ENCODE results near the gene MTHFD1. TPM values are rescaled to one million over a fixed set of nuclear protein-coding genes. Genes with fewer than 3 reads are reported as not detected.
"Not testable (repeated sequence)": the region's sequence is repeated elsewhere in the genome, so short reads cannot be mapped to it uniquely, and the experiment has no call there.

Gene MTHFD1
- polyA plus RNA-seq, 2 donors: 34.0 to 34.9 TPM

- 3% methylated on average over 28 of the region's 28 CpGs for WGBS, 2 donors
- Histone ChIP-seq H3K27me3 (ENCODE audit: control insufficient read depth in 1 of 2, insufficient read depth in 2 of 2, low read length in 2 of 2) (no peaks in the 10 kb centered on the region), H3K27ac (ENCODE audit: low read depth in 2 of 2, low read length in 1 of 2) (peak overlapping the region; percentile 89 to 91), H3K4me3 (ENCODE audit: low read depth in 1 of 2, low read length in 2 of 2) (peak overlapping the region; percentile 70 to 75), H3K9me3 (ENCODE audit: control insufficient read depth in 2 of 2, insufficient read depth in 1 of 2, low read depth in 1 of 2, low read length in 1 of 2) (no peaks in the 10 kb centered on the region), H3K4me1 (ENCODE audit: control insufficient read depth in 2 of 2, insufficient read depth in 2 of 2, low read length in 1 of 2) (peaks cover 0 to 2% of the 10 kb centered on the region in 2 donors), H3K36me3 (ENCODE audit: control insufficient read depth in 2 of 2, insufficient read depth in 2 of 2, low read length in 1 of 2) (no peaks in the 10 kb centered on the region)
These were observed 846 bp upstream of the MTHFD1 start for GRCh38 chr14:64387232-64387781.

GRCh38 chr14:64388533-64389285 is 556 bp downstream of the MTHFD1 start:
- H3K36me3 ChIP-seq (ENCODE audit: control insufficient read depth in 2 of 2, insufficient read depth in 2 of 2, low read length in 1 of 2): peaks cover 0 to 2% of the 10 kb centered on the region in 2 donors
- H3K27ac ChIP-seq (ENCODE audit: low read depth in 2 of 2, low read length in 1 of 2): peak overlapping the region; percentile 89 to 91
- no peaks in the 10 kb centered on the region for H3K27me3 ChIP-seq (ENCODE audit: control insufficient read depth in 1 of 2, insufficient read depth in 2 of 2, low read length in 2 of 2)
- 1% methylated on average over 18 of the region's 18 CpGs for WGBS, 2 donors
- peaks cover 0 to 2% of the 10 kb centered on the region in 2 donors for H3K4me1 ChIP-seq (ENCODE audit: control insufficient read depth in 2 of 2, insufficient read depth in 2 of 2, low read length in 1 of 2)
- H3K4me3 ChIP-seq (ENCODE audit: low read depth in 1 of 2, low read length in 2 of 2): peak overlapping the region; percentile 70 to 75
- H3K9me3 ChIP-seq (ENCODE audit: control insufficient read depth in 2 of 2, insufficient read depth in 1 of 2, low read depth in 1 of 2, low read length in 1 of 2): no peaks in the 10 kb centered on the region

GRCh38 chr14:64391113-64391725 is 3.1 kb downstream of the MTHFD1 start:
- peaks cover 0 to 2% of the 10 kb centered on the region in 2 donors for H3K36me3 ChIP-seq (ENCODE audit: control insufficient read depth in 2 of 2, insufficient read depth in 2 of 2, low read length in 1 of 2)
- no peak overlapping the region for H3K27ac ChIP-seq (ENCODE audit: low read depth in 2 of 2, low read length in 1 of 2)
- H3K27me3 ChIP-seq (ENCODE audit: control insufficient read depth in 1 of 2, insufficient read depth in 2 of 2, low read length in 2 of 2): no peaks in the 10 kb centered on the region
- H3K9me3 ChIP-seq (ENCODE audit: control insufficient read depth in 2 of 2, insufficient read depth in 1 of 2, low read depth in 1 of 2, low read length in 1 of 2): no peaks in the 10 kb centered on the region
- 90 to 91% methylated on average over 12 of the region's 12 CpGs for WGBS, 2 donors
- H3K4me3 ChIP-seq (ENCODE audit: low read depth in 1 of 2, low read length in 2 of 2): no peak overlapping the region
- H3K4me1 ChIP-seq (ENCODE audit: control insufficient read depth in 2 of 2, insufficient read depth in 2 of 2, low read length in 1 of 2): peaks cover 0 to 2% of the 10 kb centered on the region in 2 donors

GRCh38 chr14:64391986-64392385 is 3.8 kb downstream of the MTHFD1 start:
- Histone ChIP-seq H3K27ac (ENCODE audit: low read depth in 2 of 2, low read length in 1 of 2) (no peak overlapping the region), H3K9me3 (ENCODE audit: control insufficient read depth in 2 of 2, insufficient read depth in 1 of 2, low read depth in 1 of 2, low read length in 1 of 2) (no peaks in the 10 kb centered on the region), H3K36me3 (ENCODE audit: control insufficient read depth in 2 of 2, insufficient read depth in 2 of 2, low read length in 1 of 2) (peaks cover 0 to 2% of the 10 kb centered on the region in 2 donors), H3K4me3 (ENCODE audit: low read depth in 1 of 2, low read length in 2 of 2) (no peak overlapping the region), H3K4me1 (ENCODE audit: control insufficient read depth in 2 of 2, insufficient read depth in 2 of 2, low read length in 1 of 2) (peaks cover 0 to 2% of the 10 kb centered on the region in 2 donors), H3K27me3 (ENCODE audit: control insufficient read depth in 1 of 2, insufficient read depth in 2 of 2, low read length in 2 of 2) (no peaks in the 10 kb centered on the region)
- WGBS, 2 donors: 85 to 95% methylated on average over 2 of the region's 2 CpGs

- H3K27me3 ChIP-seq (ENCODE audit: control insufficient read depth in 1 of 2, insufficient read depth in 2 of 2, low read length in 2 of 2); H3K27ac ChIP-seq (ENCODE audit: low read depth in 2 of 2, low read length in 1 of 2); H3K4me3 ChIP-seq (ENCODE audit: low read depth in 1 of 2, low read length in 2 of 2); H3K9me3 ChIP-seq (ENCODE audit: control insufficient read depth in 2 of 2, insufficient read depth in 1 of 2, low read depth in 1 of 2, low read length in 1 of 2); H3K36me3 ChIP-seq (ENCODE audit: control insufficient read depth in 2 of 2, insufficient read depth in 2 of 2, low read length in 1 of 2); H3K4me1 ChIP-seq (ENCODE audit: control insufficient read depth in 2 of 2, insufficient read depth in 2 of 2, low read length in 1 of 2): not testable (repeated sequence)
- 96 to 98% methylated on average over 3 of the region's 3 CpGs for WGBS, 2 donors
These were observed 5.1 kb downstream of the MTHFD1 start for GRCh38 chr14:64393189-64393726.

- no peak overlapping the region for H3K4me3 ChIP-seq (ENCODE audit: low read depth in 1 of 2, low read length in 2 of 2)
- 69 to 93% methylated on average over 2 of the region's 2 CpGs for WGBS, 2 donors
- peaks cover 0 to 2% of the 10 kb centered on the region in 2 donors for H3K36me3 ChIP-seq (ENCODE audit: control insufficient read depth in 2 of 2, insufficient read depth in 2 of 2, low read length in 1 of 2)
- no peaks in the 10 kb centered on the region for H3K27me3 ChIP-seq (ENCODE audit: control insufficient read depth in 1 of 2, insufficient read depth in 2 of 2, low read length in 2 of 2)
- peaks cover 0 to 2% of the 10 kb centered on the region in 2 donors for H3K4me1 ChIP-seq (ENCODE audit: control insufficient read depth in 2 of 2, insufficient read depth in 2 of 2, low read length in 1 of 2)
- no peaks in the 10 kb centered on the region for H3K9me3 ChIP-seq (ENCODE audit: control insufficient read depth in 2 of 2, insufficient read depth in 1 of 2, low read depth in 1 of 2, low read length in 1 of 2)
- H3K27ac ChIP-seq (ENCODE audit: low read depth in 2 of 2, low read length in 1 of 2): no peak overlapping the region
These were observed 6.3 kb downstream of the MTHFD1 start for GRCh38 chr14:64394423-64394822.

GRCh38 chr14:64394977-64395633 is 7.0 kb downstream of the MTHFD1 start:
- peaks cover 0 to 2% of the 10 kb centered on the region in 2 donors for H3K4me1 ChIP-seq (ENCODE audit: control insufficient read depth in 2 of 2, insufficient read depth in 2 of 2, low read length in 1 of 2)
- H3K36me3 ChIP-seq (ENCODE audit: control insufficient read depth in 2 of 2, insufficient read depth in 2 of 2, low read length in 1 of 2): peaks cover 0 to 2% of the 10 kb centered on the region in 2 donors
- no peaks in the 10 kb centered on the region for H3K9me3 ChIP-seq (ENCODE audit: control insufficient read depth in 2 of 2, insufficient read depth in 1 of 2, low read depth in 1 of 2, low read length in 1 of 2)
- WGBS, 2 donors: 83 to 90% methylated on average over 4 of the region's 4 CpGs
- no peaks in the 10 kb centered on the region for H3K27me3 ChIP-seq (ENCODE audit: control insufficient read depth in 1 of 2, insufficient read depth in 2 of 2, low read length in 2 of 2)
- no peak overlapping the region for H3K27ac ChIP-seq (ENCODE audit: low read depth in 2 of 2, low read length in 1 of 2)
- no peak overlapping the region for H3K4me3 ChIP-seq (ENCODE audit: low read depth in 1 of 2, low read length in 2 of 2)

- H3K27me3 ChIP-seq (ENCODE audit: control insufficient read depth in 1 of 2, insufficient read depth in 2 of 2, low read length in 2 of 2): no peaks in the 10 kb centered on the region
- WGBS, 2 donors: 73 to 78% methylated on average over 6 of the region's 6 CpGs
- no peaks in the 10 kb centered on the region for H3K9me3 ChIP-seq (ENCODE audit: control insufficient read depth in 2 of 2, insufficient read depth in 1 of 2, low read depth in 1 of 2, low read length in 1 of 2)
- no peak overlapping the region for H3K4me3 ChIP-seq (ENCODE audit: low read depth in 1 of 2, low read length in 2 of 2)
- H3K27ac ChIP-seq (ENCODE audit: low read depth in 2 of 2, low read length in 1 of 2): no peak overlapping the region
- peaks cover 0 to 4% of the 10 kb centered on the region in 2 donors for H3K36me3 ChIP-seq (ENCODE audit: control insufficient read depth in 2 of 2, insufficient read depth in 2 of 2, low read length in 1 of 2)
- no peaks in the 10 kb centered on the region for H3K4me1 ChIP-seq (ENCODE audit: control insufficient read depth in 2 of 2, insufficient read depth in 2 of 2, low read length in 1 of 2)
These were observed 12.8 kb downstream of the MTHFD1 start for GRCh38 chr14:64400829-64401459.

- H3K4me1 ChIP-seq (ENCODE audit: control insufficient read depth in 2 of 2, insufficient read depth in 2 of 2, low read length in 1 of 2): no peaks in the 10 kb centered on the region
- H3K36me3 ChIP-seq (ENCODE audit: control insufficient read depth in 2 of 2, insufficient read depth in 2 of 2, low read length in 1 of 2): peaks cover 0 to 4% of the 10 kb centered on the region in 2 donors
- no peaks in the 10 kb centered on the region for H3K9me3 ChIP-seq (ENCODE audit: control insufficient read depth in 2 of 2, insufficient read depth in 1 of 2, low read depth in 1 of 2, low read length in 1 of 2)
- 80 to 90% methylated on average over 1 of the region's 1 CpG for WGBS, 2 donors
- no peaks in the 10 kb centered on the region for H3K27me3 ChIP-seq (ENCODE audit: control insufficient read depth in 1 of 2, insufficient read depth in 2 of 2, low read length in 2 of 2)
- H3K4me3 ChIP-seq (ENCODE audit: low read depth in 1 of 2, low read length in 2 of 2): no peak overlapping the region
- no peak overlapping the region for H3K27ac ChIP-seq (ENCODE audit: low read depth in 2 of 2, low read length in 1 of 2)
These were observed 13.8 kb downstream of the MTHFD1 start for GRCh38 chr14:64401949-64402348.

Measured in esophagus (tissue), 2 donors.